GM18951 (cell line): ENCODE measurements around the gene PMP22.

Source experiments
- POLR2A ChIP-seq: IDR thresholded peaks from 4 replicates; pipeline ENCODE4 v1.6.1; 2011; ENCODE audit warnings: mild to moderate bottlenecking; ENCODE audit not compliant: insufficient read length, insufficient read depth; ENCODE audit errors: extremely low read depth
- in situ Hi-C: fragments of 300-500 bp; cut with MboI; formaldehyde crosslinking; loops from one replicate; pipeline ENCODE4 v1.12.0; 2022; ENCODE audit warnings: low sequenced_read_pairs, mixed read lengths, inconsistent platforms; ENCODE audit not compliant: unreplicated experiment

The PMP22 gene

DNA sequence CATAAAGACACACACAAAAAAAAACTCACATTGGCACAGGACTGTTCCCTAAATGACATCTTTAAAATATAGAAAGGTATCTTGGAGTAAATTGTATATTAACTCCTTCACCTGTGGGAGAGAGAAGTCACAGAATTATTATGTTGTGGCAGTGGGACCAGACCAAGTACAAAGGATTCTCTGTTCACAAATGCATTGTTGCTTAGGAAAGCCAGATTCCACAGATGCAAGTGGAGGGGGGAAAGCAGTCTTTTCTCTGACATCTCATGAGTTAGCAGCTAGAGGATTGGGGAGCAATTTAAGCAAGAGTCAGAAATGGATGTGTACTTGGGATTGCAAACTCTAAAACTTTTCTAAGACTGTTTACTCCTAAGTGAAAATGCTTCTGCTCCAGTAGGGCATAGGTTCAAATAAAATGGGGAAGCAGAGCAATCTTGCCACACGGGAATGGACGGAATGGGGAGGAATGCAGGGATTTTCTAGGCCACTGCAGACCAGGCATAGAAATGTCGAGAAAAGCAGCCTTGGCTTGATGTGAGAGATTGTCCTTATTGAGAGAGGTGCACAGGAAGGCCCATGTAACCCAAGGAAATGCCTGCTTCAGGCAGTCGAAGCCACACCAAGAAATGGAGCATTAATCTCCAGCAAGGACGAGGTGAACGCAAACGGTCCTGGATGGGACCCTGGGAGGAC, 4.1 kb upstream of the PMP22 start:
- TF ChIP-seq POLR2A: no peak
- in situ Hi-C loops: loop anchor here (10.0 kb wide), 1 partner anchor 236 kb away; no protein-coding TSS in a partner anchor

DNA sequence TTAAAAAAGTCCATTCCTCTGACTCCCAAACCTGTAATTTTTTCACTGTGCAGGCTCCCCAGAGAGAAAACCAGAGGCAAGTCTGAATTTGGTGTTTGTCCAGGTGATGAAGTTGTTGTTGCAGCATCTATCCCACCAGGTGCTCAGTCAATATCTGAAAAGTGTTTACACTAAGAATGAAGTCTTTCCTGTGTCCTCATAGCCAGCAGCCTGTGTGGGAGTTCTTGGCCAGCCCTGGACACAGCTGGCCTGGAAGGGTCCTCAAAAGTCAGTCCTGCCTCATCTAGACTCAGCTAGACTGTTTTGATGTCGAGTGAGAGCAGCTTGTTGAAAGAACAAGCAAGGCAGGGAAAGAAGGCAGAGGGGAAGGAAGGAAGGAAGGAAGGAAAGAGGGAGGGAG, 3.3 kb upstream of the PMP22 start:
- in situ Hi-C loops: loop anchor here (10.0 kb wide), 1 partner anchor 236 kb away; no protein-coding TSS in a partner anchor
- TF ChIP-seq POLR2A: no peak

DNA sequence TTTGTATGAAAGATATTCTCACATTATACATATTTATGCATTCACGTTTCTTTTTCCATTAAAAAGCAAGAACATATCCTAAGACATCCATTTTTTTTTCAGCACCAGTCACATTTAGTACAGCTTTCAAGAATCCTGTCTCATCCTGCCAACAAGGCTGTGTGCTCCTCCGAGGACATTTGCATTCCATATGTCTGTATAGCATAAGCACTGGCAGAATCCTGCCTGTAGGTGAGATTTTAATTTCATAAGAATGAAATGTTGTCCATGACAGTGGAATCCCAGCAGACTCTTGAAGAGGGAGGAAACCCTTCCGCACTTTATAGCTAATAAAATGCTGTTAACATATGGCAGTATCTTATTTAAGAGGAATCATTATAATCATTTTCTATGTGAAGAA, 2.9 kb upstream of the PMP22 start:
- no peak for TF ChIP-seq POLR2A
- in situ Hi-C loops: loop anchor here (10.0 kb wide), 1 partner anchor 237 kb away; no protein-coding TSS in a partner anchor

DNA sequence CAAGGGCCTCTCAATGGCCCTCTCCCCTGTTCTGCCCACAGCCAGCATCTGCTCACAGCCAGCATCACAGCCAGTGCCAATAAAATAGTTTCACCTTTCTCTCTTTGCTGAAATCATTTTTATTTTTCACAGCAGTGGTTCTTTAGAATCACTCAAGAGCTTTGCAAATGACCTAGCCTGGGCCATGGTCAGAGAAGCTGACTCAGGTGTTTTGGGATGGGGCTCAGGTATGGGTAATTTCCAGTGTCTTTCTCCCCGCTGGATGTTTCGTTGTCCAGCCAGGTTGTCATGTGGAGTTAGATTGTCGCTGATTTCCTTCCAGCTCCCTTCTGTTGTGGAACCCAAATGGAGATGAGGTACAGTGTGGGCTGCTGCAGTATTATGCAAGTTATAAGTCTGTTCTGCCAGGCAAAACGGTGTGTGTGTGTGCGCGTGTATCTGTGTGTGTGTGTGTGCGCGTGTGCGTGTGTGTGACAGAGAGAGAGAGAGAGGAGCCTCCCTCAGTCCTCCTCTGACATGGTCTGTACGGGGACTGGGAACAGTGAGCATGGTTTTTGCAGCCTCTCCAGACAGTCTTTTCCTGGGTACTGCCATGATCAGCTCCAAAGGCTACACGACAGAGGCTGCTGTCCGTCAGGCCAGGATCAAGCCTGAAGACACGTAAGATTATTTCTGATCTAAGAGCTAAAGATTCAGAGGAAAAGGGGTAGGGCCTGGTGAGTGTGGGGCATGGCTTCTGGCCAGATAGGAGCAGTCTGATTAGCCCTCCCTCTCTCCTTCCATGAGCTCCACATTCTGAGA, 1.4 kb upstream of the PMP22 start:
- in situ Hi-C loops: loop anchor here (10.0 kb wide), 1 partner anchor 238 kb away; no protein-coding TSS in a partner anchor
- no peak for TF ChIP-seq POLR2A

DNA sequence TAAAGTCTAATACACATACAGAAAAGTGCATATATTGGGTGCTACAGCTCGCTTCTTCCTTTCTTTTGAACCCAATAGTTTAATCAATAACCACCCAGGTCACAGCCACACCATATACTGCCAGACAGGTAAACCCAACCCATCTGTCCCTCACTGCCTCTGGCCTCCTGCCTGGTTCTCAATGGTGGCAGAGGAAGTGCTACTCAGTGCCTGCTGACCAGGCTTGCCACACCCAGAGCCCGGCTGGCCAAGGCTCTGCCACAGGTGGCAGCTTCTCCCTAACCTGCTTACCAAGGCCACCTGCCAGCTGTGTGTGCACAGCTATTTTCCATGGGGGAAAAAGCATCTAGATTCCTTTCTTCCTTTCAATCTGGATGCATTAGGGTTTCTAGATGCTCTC, 584 bp downstream of the PMP22 start:
- in situ Hi-C loops: loop anchor here (10.0 kb wide), 1 partner anchor 240 kb away; no protein-coding TSS in a partner anchor
- TF ChIP-seq POLR2A: no peak

DNA sequence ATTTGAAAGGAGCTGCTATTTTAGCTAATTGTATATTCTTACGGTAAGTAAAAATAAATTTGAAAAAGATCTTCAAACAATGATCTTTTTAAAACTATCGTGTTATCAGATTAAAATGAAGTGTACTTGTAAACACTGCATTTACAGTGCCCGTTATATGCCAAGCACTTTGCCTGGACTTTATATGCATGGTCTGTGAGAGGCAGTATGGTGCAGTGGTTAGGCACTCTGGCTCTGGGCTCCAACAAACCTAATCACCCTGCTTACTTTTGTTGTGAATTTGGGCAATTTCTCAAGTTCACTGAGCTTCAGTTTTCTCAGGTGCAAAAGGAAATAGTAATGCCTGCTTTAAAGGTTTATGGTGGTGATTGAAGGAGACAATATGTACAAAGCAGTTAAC, 1.4 kb downstream of the PMP22 start:
- no peak for TF ChIP-seq POLR2A
- in situ Hi-C loops: loop anchor here (10.0 kb wide), 1 partner anchor 241 kb away; no protein-coding TSS in a partner anchor

DNA sequence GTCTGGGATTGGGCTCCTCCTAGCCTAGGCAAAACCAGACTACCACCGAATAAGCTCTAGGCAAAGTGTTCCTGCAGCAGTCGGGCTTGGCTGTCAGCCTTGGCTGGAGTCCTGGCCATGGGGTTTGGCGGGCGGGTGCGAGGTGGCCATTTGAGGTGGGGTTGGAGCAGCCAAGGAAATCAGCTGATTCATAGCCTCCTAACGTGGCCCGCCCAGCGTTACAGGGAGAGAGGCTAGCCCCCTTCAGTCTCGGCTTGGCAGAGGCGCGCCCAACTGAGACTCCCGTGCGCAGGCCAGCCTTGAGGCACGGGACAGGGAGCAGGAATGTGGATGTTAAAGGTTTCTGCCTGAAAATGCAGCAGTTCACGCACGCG, 1.9 kb downstream of the PMP22 start:
- no peak for TF ChIP-seq POLR2A
- in situ Hi-C loops: loop anchor here (10.0 kb wide), 1 partner anchor 242 kb away; no protein-coding TSS in a partner anchor

DNA sequence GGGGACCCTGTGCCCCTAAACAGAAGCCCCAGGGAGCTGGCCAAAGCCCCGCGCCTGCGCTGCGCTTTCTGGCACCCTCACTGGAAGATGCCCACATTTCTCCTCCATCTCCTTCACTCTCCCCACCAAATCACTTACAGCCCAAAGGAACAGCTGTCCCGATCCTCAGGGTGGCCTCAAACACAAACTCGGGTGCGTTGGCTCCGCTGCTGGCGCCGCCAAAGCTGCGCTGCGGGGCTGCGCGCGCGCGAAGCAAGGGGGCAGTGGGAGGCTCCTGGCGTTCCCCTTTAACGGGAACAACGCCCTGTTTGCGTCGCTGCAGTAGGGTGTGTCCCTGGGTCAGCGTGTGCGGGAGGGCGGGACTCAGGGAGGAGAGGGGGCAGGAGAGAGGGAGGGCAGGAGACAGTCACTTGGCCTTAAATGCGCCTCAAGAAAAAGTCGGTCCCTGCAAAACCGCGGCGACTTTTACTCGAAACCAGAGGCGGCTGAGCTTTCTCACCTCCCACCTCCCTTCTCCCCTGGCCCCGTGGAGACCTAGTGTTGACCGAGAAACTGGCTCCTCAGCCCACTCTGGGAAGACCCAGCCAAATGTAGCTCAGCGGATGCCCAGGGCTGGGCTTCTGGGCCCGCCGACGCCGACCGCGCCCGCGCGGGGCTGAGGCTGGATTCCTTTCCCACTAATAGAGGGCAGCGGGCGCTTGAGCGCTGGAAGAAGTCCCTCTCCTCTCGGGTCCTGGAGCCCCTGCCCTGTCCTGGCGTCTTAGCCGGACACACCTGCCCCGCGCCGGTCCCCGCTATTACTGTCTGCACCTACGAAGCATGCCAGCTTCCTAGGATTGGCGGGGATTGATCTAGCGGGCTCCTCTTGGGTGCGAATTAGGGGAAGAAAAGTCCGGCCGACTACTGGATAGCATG, 2.6 kb downstream of the PMP22 start:
- in situ Hi-C loops: loop anchor here (10.0 kb wide), 1 partner anchor 242 kb away; no protein-coding TSS in a partner anchor
- no peak for TF ChIP-seq POLR2A

DNA sequence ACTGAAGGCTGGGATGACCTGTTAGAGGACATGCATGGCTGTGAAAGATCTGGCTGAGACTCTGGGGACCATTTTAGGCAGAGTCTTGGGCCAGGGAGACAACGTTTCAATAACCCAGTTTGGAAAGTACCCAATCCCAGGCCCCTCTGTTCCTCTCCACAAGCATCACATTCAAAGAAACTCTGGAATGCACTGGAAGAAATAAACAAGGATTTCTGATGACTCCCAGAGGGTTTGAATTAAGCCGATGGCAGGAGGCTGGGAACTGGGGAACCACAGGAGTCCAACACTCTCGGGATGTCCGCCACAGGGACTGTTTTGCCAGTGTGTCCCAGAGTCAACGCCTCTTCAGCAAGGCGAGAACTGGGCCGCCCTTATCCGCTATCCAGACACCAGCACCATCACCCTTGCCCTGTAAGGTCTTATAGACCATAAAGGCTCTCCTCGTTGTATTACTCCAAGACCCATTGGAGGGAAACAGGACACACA, 3.3 kb downstream of the PMP22 start:
- no peak for TF ChIP-seq POLR2A
- in situ Hi-C loops: loop anchor here (10.0 kb wide), 1 partner anchor 243 kb away; no protein-coding TSS in a partner anchor

DNA sequence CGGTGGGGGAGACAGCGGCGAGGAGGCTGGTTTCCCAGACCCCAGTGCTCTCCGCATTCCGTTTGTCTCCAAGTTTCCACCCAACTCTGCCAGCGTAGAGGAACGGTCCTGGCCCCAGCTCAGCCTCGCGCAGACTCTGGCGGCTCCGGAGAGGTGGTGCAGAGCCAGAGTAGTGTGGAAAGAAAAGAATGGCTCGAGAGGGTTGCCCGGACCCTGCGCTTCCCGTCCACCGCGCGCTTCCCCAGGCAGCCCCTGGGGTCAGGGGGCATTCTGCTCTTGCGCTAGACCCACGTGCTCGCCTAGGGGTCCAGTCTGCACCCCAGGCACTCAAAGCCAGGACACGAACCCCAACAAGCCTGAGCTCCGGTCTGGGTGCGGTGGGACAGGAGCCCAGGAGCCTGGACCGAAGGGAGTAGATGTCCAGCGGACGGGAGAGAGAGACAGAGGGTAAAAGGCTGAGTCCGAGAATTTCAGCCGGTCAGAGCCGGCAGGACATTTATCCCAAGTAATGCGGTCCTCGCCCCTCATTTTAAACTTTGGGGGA, 3.8 kb downstream of the PMP22 start:
- in situ Hi-C loops: loop anchor here (10.0 kb wide), 1 partner anchor 243 kb away; no protein-coding TSS in a partner anchor
- TF ChIP-seq POLR2A: no peak

DNA sequence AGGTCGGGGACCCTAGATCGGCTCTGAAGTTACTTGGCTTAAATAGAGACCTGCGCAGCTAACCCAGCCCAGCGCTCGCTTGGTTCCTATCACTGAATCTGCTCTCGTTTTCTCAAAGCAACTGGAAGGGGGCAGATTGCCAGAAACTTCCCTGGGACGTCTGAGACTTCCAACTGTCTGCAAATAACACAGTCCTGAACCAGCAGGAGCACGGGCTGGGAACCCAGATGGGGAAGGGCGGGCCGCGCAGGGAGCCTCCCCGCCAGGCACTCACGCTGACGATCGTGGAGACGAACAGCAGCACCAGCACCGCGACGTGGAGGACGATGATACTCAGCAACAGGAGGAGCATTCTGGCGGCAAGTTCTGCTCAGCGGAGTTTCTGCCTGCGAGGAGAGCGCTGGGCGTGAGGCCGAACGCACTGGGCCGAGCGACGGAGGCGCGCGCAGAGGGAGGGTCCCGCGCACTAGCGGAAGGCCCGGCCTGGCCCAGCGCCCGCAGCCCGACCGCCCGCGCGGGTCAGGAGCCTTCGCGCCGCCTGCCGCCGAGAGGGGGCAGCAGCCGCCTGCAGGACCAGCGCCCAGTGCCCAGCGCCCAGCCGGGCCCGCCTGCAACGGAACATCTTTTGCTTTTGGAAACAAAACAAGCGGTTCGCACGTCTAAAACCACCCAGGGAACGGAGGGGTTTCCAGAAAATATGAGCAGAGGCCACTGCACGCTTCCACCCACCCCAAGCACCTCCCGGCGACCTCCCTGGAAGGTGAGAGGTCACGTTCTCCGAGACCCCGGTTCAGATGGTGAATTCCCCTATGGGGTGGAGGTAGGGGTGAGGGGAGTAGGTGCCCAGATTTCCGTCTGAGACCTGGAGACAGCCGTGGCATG, 4.5 kb downstream of the PMP22 start:
- in situ Hi-C loops: loop anchor here (10.0 kb wide), 1 partner anchor 244 kb away; no protein-coding TSS in a partner anchor

DNA sequence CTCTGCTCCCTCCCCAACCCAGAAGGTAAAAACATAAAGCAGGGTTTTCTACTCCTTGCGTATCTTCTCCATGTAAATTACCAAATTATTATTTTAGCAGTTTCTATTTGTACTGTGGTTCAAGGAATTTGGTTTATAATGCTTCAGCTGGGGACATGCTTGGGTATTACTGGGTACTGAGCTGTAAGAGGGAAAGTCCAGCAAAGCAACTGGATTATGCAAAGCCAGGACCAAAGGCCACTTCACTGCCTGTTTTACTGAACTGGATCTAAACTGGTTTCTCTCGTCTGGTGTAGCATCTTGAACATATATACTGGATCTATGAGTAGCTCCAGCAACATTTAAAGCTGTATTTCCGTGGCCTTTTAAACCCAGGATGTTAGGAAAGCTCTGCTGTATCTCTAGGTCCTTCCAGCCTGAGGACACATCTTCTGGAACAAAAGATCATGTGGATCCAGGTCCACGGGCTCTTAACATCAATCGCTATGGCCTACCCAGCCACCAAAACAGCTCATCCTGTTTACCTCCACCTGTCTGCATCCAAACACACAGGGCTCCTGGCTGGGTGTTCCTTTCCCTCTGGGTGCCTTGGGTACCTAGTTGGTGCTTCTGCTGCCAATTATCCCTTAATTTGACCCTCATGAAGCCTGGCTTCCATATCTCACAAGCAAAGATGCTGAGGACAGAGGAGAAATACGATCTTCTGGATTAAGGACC, 7.2 kb downstream of the PMP22 start:
- TF ChIP-seq POLR2A: no peak
- in situ Hi-C loops: no loop called here

More for the DNA sequence above, 4.5 kb downstream of the PMP22 start:
- TF ChIP-seq POLR2A: no peak
